Fibroblast of skin of left quadriceps (primary cell): ENCODE data around the gene SLC16A2.
A peak's percentile ranks its signal among the peaks of the same experiment; 100 is the strongest.

Source experiments
- DNase-seq, 2 experiments: peaks; one replicate each; pipeline ENCODE4 v3.0.0-alpha.2; 2013; ENCODE audit warnings: low read depth in 2 of 2

The SLC16A2 gene

GRCh38 chrX:74536152-74536831 is 115.0 kb downstream of the SLC16A2 start:
- DNase-seq: peak; percentile 45 to 47

- no peak for DNase-seq
Measured at GRCh38 chrX:74536832-74537371, 115.6 kb downstream of the SLC16A2 start.

GRCh38 chrX:74540635-74541249 is 119.4 kb downstream of the SLC16A2 start:
- no peak for DNase-seq

GRCh38 chrX:74545880-74546523 is 124.7 kb downstream of the SLC16A2 start:
- no peak for DNase-seq

- DNase-seq: no peak
Measured at GRCh38 chrX:74546984-74547383, 125.7 kb downstream of the SLC16A2 start.

- peak; percentile 36 to 42 for DNase-seq
Measured at GRCh38 chrX:74550295-74550802, 129.1 kb downstream of the SLC16A2 start.

GRCh38 chrX:74551934-74552333 is 130.6 kb downstream of the SLC16A2 start:
- no peak for DNase-seq

GRCh38 chrX:74557378-74557777 is 136.1 kb downstream of the SLC16A2 start:
- DNase-seq: no peak

GRCh38 chrX:74578137-74578536 is 156.8 kb downstream of the SLC16A2 start:
- DNase-seq: no peak

- DNase-seq: peak; percentile 20 to 21
Measured at GRCh38 chrX:74579597-74580198, 158.4 kb downstream of the SLC16A2 start.
